ENCODE measurements around the gene TP73.

DNA sequence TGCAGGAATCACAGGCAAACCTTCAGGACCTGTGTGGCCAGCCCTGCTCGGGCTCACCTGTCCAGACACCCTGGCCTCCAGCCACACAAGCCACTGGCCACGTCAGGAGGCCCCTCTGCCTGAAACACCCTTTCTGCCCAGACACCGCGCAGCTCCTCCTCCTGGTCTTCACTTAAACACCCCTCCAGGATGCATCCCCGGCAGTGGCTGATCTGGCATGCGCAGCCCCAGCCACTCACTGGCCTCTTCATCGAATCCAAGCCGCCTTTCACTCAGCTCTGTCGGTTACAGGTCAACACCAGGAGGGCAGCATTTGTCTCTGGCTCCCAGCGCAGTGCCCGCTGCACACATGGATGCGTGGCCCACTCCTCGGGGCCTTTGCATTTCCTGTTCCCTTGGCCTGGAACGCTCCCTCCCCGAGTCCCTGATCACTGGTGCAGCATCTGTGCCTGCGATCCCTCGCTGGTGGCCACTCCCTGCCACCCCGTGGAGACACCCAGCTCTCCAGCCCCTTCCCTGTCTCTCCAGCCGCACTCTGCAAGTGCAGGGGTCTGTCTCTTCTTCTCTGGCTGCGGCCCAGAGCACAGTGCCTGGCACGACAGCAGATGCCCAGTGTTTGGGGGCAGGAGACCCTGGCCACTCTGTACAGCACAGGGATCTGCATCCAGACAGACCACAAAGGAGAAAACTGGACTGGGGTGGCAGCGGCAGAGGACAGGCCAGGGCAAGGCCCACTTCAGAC lies 18.1 kb upstream of the TP73 start:
- TF ChIP-seq SUZ12 (IDR thresholded peaks at IDR 0.05; ENCODE audit: extremely low read depth, insufficient read depth, insufficient read length) (no peak), YY1 (IDR thresholded peaks at IDR 0.05; ENCODE audit: insufficient read depth, insufficient read length) (no peak), ZNF274 (IDR thresholded peaks at IDR 0.05; ENCODE audit: low read depth, low read length) (no peak)
